Natural killer cell treated with Interleukin-12 subunit alpha and Interleukin-12 subunit beta and Interleukin-15 and Interleukin-18, amount 100 ng/mL, for 72 hours (primary cell): ENCODE measurements around the gene ADGRF1. TPM values are rescaled to one million over a fixed set of nuclear protein-coding genes. Genes with fewer than 3 reads are reported as not detected.

ENCODE experiments used
- total RNA-seq, 2 donors: library from RNA; stranded (reverse); gene quantifications; one replicate each; pipeline ENCODE4 v1.2.3, GENCODE V29; 2022

ADGRF1 gene
- total RNA-seq, 2 donors from 2014 or later, result not detected

Other genes with a start within 250 kb of the ADGRF1 start
- gene MEP1A, start 248.9 kb downstream of the ADGRF1 start, total RNA-seq, result not detected
- not detected for gene ADGRF5, start 120.4 kb downstream of the ADGRF1 start, total RNA-seq